ENCODE measurements around the gene ABL1.
"Not testable (repeated sequence)": the region's sequence is repeated elsewhere in the genome, so short reads cannot be mapped to it uniquely, and the experiment has no call there.

ABL1 gene

GRCh38 chr9:130834371-130835336 lies at the start of gene ABL1:
Gene ABL1, plus strand, starts transcription at chr9:130835254. Its CDS starts 193 bp downstream, at chr9:130835447.
- Mint-ChIP-seq H3K9me3 (ENCODE audit: low read depth) (no peaks in the 10 kb centered on the region), H3K27me3 (no peaks in the 10 kb centered on the region)

DNA sequence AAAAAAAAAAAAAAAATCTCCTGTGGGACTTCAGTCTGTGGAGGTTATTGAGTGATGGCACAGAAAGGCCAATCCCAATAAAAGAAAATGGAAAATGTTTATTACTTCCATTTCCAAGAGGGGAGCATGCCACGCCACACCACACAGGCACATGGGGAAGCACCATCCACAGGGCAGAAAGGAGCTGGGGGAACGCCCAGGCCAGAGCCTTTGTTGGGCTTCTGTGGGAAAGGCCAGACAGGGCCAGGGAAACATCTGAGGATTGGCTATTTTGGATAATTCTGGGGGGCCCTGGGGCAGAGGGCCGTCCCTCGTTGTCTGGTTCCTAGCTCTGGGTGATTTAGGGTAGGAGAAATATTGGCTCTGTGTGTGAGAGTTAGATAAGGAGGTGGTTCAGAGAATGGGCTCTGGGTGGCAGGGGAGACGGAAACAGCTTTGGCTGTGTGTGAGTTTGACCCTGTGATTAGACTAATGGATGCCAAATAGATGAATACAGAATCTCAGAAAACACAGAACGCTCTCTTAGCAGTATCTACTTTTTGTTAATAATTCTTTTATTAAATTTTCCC lies 49.0 kb upstream of the ABL1 start:
- Mint-ChIP-seq H3K4me1 (ENCODE audit: low read depth) (peaks cover 7% of the 10 kb centered on the region), H3K4me3 (no peak overlapping the region), H3K27ac (no peak overlapping the region), H3K36me3 (peaks cover 8% of the 10 kb centered on the region), H3K27me3 (no peaks in the 10 kb centered on the region), H3K9me3 (ENCODE audit: low read depth) (peaks cover 22% of the 10 kb centered on the region)

More at GRCh38 chr9:130834371-130835336, at the start of gene ABL1:
- peaks cover 36% of the 10 kb centered on the region for H3K4me1 Mint-ChIP-seq (ENCODE audit: low read depth)
- H3K27ac Mint-ChIP-seq = peak within 1 kb of the TSS; percentile 89
- H3K36me3 Mint-ChIP-seq = no peaks in the 10 kb centered on the region
- H3K4me3 Mint-ChIP-seq = peak within 1 kb of the TSS; percentile 90

DNA sequence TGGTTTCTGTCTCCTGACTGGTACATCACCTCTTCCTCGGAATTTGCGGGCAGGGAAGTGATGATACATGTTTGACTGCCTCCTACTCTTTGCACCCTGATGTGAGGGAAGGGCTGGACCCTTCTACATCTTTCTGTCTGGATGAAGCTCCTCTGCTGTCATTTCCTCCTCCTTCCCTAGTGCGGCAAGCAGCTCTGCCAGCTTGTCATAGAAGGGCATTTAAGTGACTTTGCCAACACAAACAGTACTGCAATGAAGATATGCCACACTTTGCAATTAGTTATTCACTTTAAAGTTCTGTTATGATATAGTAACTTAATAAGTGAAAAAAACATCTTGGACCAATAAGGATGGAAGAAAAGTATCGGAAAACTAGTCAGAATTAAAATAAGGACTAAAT lies 48.5 kb upstream of the ABL1 start:
- H3K9me3 Mint-ChIP-seq (ENCODE audit: low read depth) = peaks cover 22% of the 10 kb centered on the region
- H3K27me3 Mint-ChIP-seq = no peaks in the 10 kb centered on the region
- peaks cover 8% of the 10 kb centered on the region for H3K36me3 Mint-ChIP-seq
- H3K4me1 Mint-ChIP-seq (ENCODE audit: low read depth) = peaks cover 7% of the 10 kb centered on the region
- H3K27ac Mint-ChIP-seq = no peak overlapping the region
- no peak overlapping the region for H3K4me3 Mint-ChIP-seq

DNA sequence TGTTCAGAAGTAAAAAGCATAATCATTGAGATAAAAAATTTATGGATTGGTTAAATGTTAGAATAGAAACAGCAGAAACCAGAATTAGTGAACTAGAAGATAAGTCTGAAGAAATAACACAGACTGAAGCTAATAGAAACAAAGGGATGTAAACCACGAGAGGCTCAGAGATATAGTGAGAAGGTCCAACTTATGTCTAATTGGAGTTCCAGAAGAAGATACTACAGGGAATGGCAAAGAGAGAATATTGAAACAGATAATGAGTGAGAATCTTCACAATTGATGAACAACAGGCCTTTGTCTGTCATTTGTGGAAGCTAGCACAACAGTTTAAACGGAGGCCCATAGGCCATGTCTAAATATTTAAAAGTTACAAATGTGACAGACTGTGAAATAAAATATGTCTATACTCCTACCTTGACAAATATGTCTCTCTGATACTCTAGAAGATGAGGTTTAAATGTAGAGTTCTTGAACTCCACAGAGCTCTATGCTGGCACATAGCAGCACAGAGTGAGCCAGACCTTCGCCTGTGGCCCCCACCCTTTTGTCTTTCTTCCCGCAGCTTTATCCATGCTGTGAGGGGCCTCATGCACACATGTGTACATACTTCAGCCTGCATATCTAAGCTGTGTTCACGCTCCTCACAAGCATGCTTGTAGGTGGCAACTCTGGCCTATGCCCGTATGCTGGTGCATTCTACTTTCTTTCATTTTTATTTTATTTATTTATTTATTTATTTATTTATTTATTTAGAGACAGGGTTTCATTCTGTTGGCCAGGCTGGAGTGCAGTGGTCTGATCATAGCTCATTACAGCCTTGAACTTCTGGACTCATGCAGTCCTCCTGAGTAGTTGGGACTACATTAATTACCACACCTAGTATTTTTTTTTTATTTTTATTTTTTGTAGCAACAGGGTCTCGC lies 45.0 kb upstream of the ABL1 start:
- Mint-ChIP-seq H3K27ac (no peak overlapping the region), H3K27me3 (no peaks in the 10 kb centered on the region), H3K9me3 (ENCODE audit: low read depth) (peaks cover 22% of the 10 kb centered on the region), H3K4me1 (ENCODE audit: low read depth) (peaks cover 8% of the 10 kb centered on the region), H3K4me3 (no peak overlapping the region), H3K36me3 (peaks cover 10% of the 10 kb centered on the region)

GRCh38 chr9:130791303-130791894 lies 43.7 kb upstream of the ABL1 start:
- H3K4me3 Mint-ChIP-seq = no peak overlapping the region
- H3K4me1 Mint-ChIP-seq (ENCODE audit: low read depth) = peaks cover 11% of the 10 kb centered on the region
- H3K27ac Mint-ChIP-seq = no peak overlapping the region
- peaks cover 22% of the 10 kb centered on the region for H3K9me3 Mint-ChIP-seq (ENCODE audit: low read depth)
- peaks cover 10% of the 10 kb centered on the region for H3K36me3 Mint-ChIP-seq
- no peaks in the 10 kb centered on the region for H3K27me3 Mint-ChIP-seq

GRCh38 chr9:130793589-130793988 lies 41.5 kb upstream of the ABL1 start:
- Mint-ChIP-seq H3K36me3 (peaks cover 9% of the 10 kb centered on the region), H3K27me3 (no peaks in the 10 kb centered on the region), H3K4me3 (no peak overlapping the region), H3K27ac (no peak overlapping the region), H3K4me1 (ENCODE audit: low read depth) (peaks cover 8% of the 10 kb centered on the region), H3K9me3 (ENCODE audit: low read depth) (peaks cover 14% of the 10 kb centered on the region)

DNA sequence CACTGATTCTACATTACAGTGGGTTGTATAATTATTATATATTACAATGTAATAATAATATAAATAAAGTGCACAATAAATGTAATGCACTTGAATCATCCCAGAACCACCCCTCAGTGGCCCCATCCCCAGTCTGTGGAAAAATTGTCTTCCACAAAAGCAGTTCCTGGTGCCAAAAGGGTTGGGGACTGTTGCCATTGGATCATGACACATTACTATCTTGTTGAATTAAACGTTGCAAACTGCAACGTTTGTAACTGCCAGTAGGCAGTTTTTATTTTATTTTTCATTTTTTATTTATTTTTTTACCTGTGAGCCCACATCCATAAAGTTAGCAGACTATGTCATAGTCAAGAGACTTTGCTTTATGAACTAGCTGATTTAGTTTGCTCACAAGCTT lies 41.0 kb upstream of the ABL1 start:
- not testable (repeated sequence) for H3K36me3 Mint-ChIP-seq; H3K27ac Mint-ChIP-seq; H3K4me1 Mint-ChIP-seq (ENCODE audit: low read depth); H3K9me3 Mint-ChIP-seq (ENCODE audit: low read depth); H3K4me3 Mint-ChIP-seq; H3K27me3 Mint-ChIP-seq

- H3K27me3 Mint-ChIP-seq; H3K36me3 Mint-ChIP-seq; H3K4me1 Mint-ChIP-seq (ENCODE audit: low read depth); H3K4me3 Mint-ChIP-seq; H3K27ac Mint-ChIP-seq; H3K9me3 Mint-ChIP-seq (ENCODE audit: low read depth): not testable (repeated sequence)
Observed at GRCh38 chr9:130794423-130794822, 40.6 kb upstream of the ABL1 start.

DNA sequence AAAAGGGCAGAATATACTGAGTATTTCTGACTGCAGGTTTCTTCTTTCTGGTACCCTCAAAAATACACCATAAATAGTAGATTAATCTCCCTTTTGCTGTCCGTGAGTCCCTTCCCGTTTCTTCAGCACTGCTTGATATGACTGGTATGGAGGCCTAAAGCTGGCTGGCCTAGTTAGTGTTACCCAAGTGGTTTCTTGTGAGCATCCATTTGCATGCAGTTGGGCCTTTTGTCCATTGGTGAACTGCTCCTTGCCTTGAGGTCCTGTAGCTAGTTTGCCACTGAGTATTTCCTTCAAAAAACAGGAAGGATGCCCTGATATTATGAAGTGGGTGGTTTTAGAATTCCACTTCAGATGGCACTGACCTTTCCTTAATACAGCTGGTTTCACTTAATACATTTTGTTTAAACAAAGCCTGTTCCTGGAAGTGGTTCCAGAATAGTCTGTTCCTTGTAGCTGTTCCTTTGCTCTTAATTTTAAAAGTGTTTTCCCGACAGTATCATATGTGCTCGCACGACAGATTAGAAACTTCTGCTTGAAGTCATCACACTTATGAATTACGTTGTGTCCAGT lies 40.0 kb upstream of the ABL1 start:
- H3K27me3 Mint-ChIP-seq = no peaks in the 10 kb centered on the region
- H3K9me3 Mint-ChIP-seq (ENCODE audit: low read depth) = peaks cover 2% of the 10 kb centered on the region
- no peak overlapping the region for H3K27ac Mint-ChIP-seq
- peaks cover 5% of the 10 kb centered on the region for H3K4me1 Mint-ChIP-seq (ENCODE audit: low read depth)
- H3K4me3 Mint-ChIP-seq = no peak overlapping the region
- peaks cover 2% of the 10 kb centered on the region for H3K36me3 Mint-ChIP-seq

DNA sequence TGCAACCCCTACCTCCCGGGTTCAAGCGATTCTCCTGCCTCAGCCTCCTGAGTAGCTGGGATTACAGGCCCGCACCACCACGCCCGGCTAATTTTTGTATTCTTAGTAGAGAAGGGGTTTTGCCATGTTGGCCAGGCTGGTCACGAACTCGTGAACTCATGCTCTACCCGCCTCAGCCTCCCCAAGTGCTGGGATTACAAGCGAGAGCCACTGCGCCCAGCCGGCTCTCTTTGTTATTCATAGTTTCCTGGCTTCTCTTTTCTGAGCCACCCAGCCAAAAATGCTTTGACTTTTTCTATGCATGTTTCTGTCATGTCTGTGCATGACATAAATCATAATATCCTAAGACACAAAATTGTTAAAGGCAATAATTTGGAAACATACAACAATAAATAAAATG lies 31.9 kb upstream of the ABL1 start:
- H3K4me3 Mint-ChIP-seq; H3K9me3 Mint-ChIP-seq (ENCODE audit: low read depth); H3K27me3 Mint-ChIP-seq; H3K36me3 Mint-ChIP-seq; H3K27ac Mint-ChIP-seq; H3K4me1 Mint-ChIP-seq (ENCODE audit: low read depth): not testable (repeated sequence)

- Mint-ChIP-seq H3K4me3 (no peak overlapping the region), H3K27ac (peak overlapping the region; percentile 34), H3K36me3 (no peaks in the 10 kb centered on the region), H3K4me1 (ENCODE audit: low read depth) (peaks cover 7% of the 10 kb centered on the region), H3K27me3 (no peaks in the 10 kb centered on the region), H3K9me3 (ENCODE audit: low read depth) (no peaks in the 10 kb centered on the region)
Observed at GRCh38 chr9:130805510-130806326, 29.3 kb upstream of the ABL1 start.

- Mint-ChIP-seq H3K4me1 (ENCODE audit: low read depth) (peaks cover 7% of the 10 kb centered on the region), H3K27me3 (no peaks in the 10 kb centered on the region), H3K36me3 (no peaks in the 10 kb centered on the region), H3K4me3 (no peak overlapping the region), H3K9me3 (ENCODE audit: low read depth) (no peaks in the 10 kb centered on the region), H3K27ac (no peak overlapping the region)
Observed at GRCh38 chr9:130806327-130806716, 28.7 kb upstream of the ABL1 start.

- Mint-ChIP-seq H3K9me3 (ENCODE audit: low read depth) (no peaks in the 10 kb centered on the region), H3K4me3 (no peak overlapping the region), H3K4me1 (ENCODE audit: low read depth) (peaks cover 4% of the 10 kb centered on the region), H3K27ac (no peak overlapping the region), H3K36me3 (no peaks in the 10 kb centered on the region), H3K27me3 (no peaks in the 10 kb centered on the region)
Observed at GRCh38 chr9:130810609-130811136, 24.4 kb upstream of the ABL1 start.
